CD4-positive, CD25-positive, alpha-beta regulatory T cell (primary cell): Measurements from ENCODE around the gene NME3. TPM values are rescaled to one million over a fixed set of nuclear protein-coding genes. Genes with fewer than 3 reads are reported as not detected.
A peak's percentile ranks its signal among the peaks of the same experiment; 100 is the strongest.

Experiments used
- ATAC-seq, 2 donors: fragments of 150-1000 bp; cut with Tn5 transposase; one replicate each; pipeline ENCODE4 v1.10.0; 2021; ENCODE audit warnings: low read depth in 2 of 2, moderate number of reproducible peaks in 2 of 2, moderate library complexity in 1 of 2
- DNase-seq, 3 donors: peaks; one replicate each; pipeline versions ENCODE4 v3.0.0 to v3.0.0-alpha.2; 2012 to 2022; ENCODE audit warnings: mixed read lengths in 1 of 3
- H3K27ac ChIP-seq: one replicate; pipeline ENCODE4 v1.7.0; 2013; ENCODE audit warnings: mild to moderate bottlenecking, low read length; ENCODE audit not compliant: insufficient read depth, poor library complexity, severe bottlenecking
- H3K27me3 ChIP-seq: one replicate; pipeline ENCODE4 v1.7.0; 2013; ENCODE audit warnings: low read length; ENCODE audit not compliant: control insufficient read depth, insufficient read depth
- H3K36me3 ChIP-seq: one replicate; pipeline ENCODE4 v1.7.0; 2013; ENCODE audit warnings: mild to moderate bottlenecking, low read length, moderate library complexity; ENCODE audit not compliant: control insufficient read depth, insufficient read depth
- H3K4me1 ChIP-seq: 2 replicates; pipeline ENCODE4 v1.7.0; 2013; ENCODE audit warnings: mild to moderate bottlenecking, low read length; ENCODE audit not compliant: insufficient read depth, control insufficient read depth, poor library complexity, severe bottlenecking
- H3K4me3 ChIP-seq: one replicate; pipeline ENCODE4 v1.7.0; 2013; ENCODE audit warnings: low read depth, mild to moderate bottlenecking, low read length, moderate library complexity
- H3K9me3 ChIP-seq, 2 experiments: 1 replicate in 1 of 2; 2 replicates in 1 of 2; pipeline ENCODE4 v1.7.0; 2013; ENCODE audit warnings: low read length in 2 of 2, mild to moderate bottlenecking in 1 of 2, moderate library complexity in 1 of 2; ENCODE audit not compliant: control insufficient read depth in 2 of 2
- H3K27ac Mint-ChIP-seq, 3 donors: one replicate each; pipeline ENCODE4 v1.8.0; 2020 to 2022; ENCODE audit warnings: mild to moderate bottlenecking in 3 of 3, mixed read lengths in 3 of 3, moderate library complexity in 2 of 3
- H3K27me3 Mint-ChIP-seq: one replicate; pipeline ENCODE4 v1.8.0; 2022; ENCODE audit warnings: mild to moderate bottlenecking, mixed read lengths
- H3K36me3 Mint-ChIP-seq: one replicate; pipeline ENCODE4 v1.8.0; 2020; ENCODE audit warnings: mixed read lengths
- H3K4me1 Mint-ChIP-seq, 4 donors: one replicate each; pipeline ENCODE4 v1.8.0; 2020 to 2022; ENCODE audit warnings: mixed read lengths in 4 of 4, mild to moderate bottlenecking in 1 of 4
- H3K4me3 Mint-ChIP-seq, 4 donors: one replicate each; pipeline ENCODE4 v1.8.0; 2020 to 2022; ENCODE audit warnings: mild to moderate bottlenecking in 4 of 4, mixed read lengths in 4 of 4, moderate library complexity in 3 of 4
- H3K9me3 Mint-ChIP-seq, 7 donors: one replicate each; pipeline ENCODE4 v1.8.0; 2020 to 2022; ENCODE audit warnings: mixed read lengths in 7 of 7, mild to moderate bottlenecking in 3 of 7, moderate library complexity in 2 of 7
- polyA plus RNA-seq, 4 donors: library from polyadenylated mRNA; unstranded; fragments of 300-500 nt; fragmentation: Illumina TruSeq; gene quantifications; one replicate each; pipeline ENCODE4 v1.2.3, GENCODE V29; 2021
- total RNA-seq: library from RNA; stranded (reverse); gene quantifications from one replicate; pipeline ENCODE4 v1.2.3, GENCODE V29; 2022

NME3 gene
- total and polyA plus RNA-seq, 5 donors from 2014 or later = 45.1 to 101 (median 74.7) TPM

- Mint-ChIP-seq H3K9me3 (peaks cover 0 to 3% (median 0%) of the 10 kb centered on the region in 7 donors), H3K27ac (peak overlapping the region in 2 of 3 donors; percentile 26 to 53), H3K27me3 (no peaks in the 10 kb centered on the region), H3K4me3 (no peak overlapping the region), H3K36me3 (peaks cover 21% of the 10 kb centered on the region), H3K4me1 (peaks cover 6 to 13% (median 10%) of the 10 kb centered on the region in 4 donors)
- H3K27me3 ChIP-seq = no peaks in the 10 kb centered on the region
- no peaks in the 10 kb centered on the region for H3K9me3 ChIP-seq
- H3K27ac ChIP-seq = no peak overlapping the region
- no peak overlapping the region for H3K4me3 ChIP-seq
- ATAC-seq (no peak), DNase-seq (no peak)
- peaks cover 50% of the 10 kb centered on the region for H3K36me3 ChIP-seq
- peaks cover 4% of the 10 kb centered on the region for H3K4me1 ChIP-seq
Observed at GRCh38 chr16:1727651-1728624, 43.4 kb downstream of the NME3 start.

- H3K9me3 Mint-ChIP-seq = peaks cover 0 to 3% (median 0%) of the 10 kb centered on the region in 7 donors
- peaks cover 9 to 24% (median 16%) of the 10 kb centered on the region in 4 donors for H3K4me1 Mint-ChIP-seq
- peaks cover 21% of the 10 kb centered on the region for H3K36me3 Mint-ChIP-seq
- peaks cover 42% of the 10 kb centered on the region for H3K36me3 ChIP-seq
- H3K27me3 Mint-ChIP-seq = no peaks in the 10 kb centered on the region
- no peak for DNase-seq
- no peak overlapping the region for H3K4me3 ChIP-seq
- no peaks in the 10 kb centered on the region for H3K27me3 ChIP-seq
- no peak for ATAC-seq
- no peaks in the 10 kb centered on the region for H3K9me3 ChIP-seq
- H3K4me1 ChIP-seq = peaks cover 13% of the 10 kb centered on the region
- no peak overlapping the region for H3K4me3 Mint-ChIP-seq
- H3K27ac Mint-ChIP-seq = peak overlapping the region in 2 of 3 donors; percentile 26 to 53
- H3K27ac ChIP-seq = no peak overlapping the region
Observed at GRCh38 chr16:1726661-1727502, 44.5 kb downstream of the NME3 start.

GRCh38 chr16:1724491-1724890 lies 46.9 kb downstream of the NME3 start:
- Mint-ChIP-seq H3K9me3 (peaks cover 0 to 3% (median 0%) of the 10 kb centered on the region in 7 donors), H3K4me1 (peaks cover 13 to 41% (median 25%) of the 10 kb centered on the region in 4 donors), H3K4me3 (no peak overlapping the region), H3K27me3 (no peaks in the 10 kb centered on the region), H3K27ac (no peak overlapping the region), H3K36me3 (peaks cover 21% of the 10 kb centered on the region)
- Histone ChIP-seq H3K4me1 (peaks cover 19% of the 10 kb centered on the region), H3K27me3 (no peaks in the 10 kb centered on the region), H3K9me3 (no peaks in the 10 kb centered on the region), H3K27ac (no peak overlapping the region), H3K4me3 (no peak overlapping the region), H3K36me3 (peaks cover 33% of the 10 kb centered on the region)
- ATAC-seq (no peak), DNase-seq (no peak)

- Histone ChIP-seq H3K36me3 (peaks cover 26% of the 10 kb centered on the region), H3K4me1 (peaks cover 19% of the 10 kb centered on the region), H3K4me3 (no peak overlapping the region), H3K27ac (no peak overlapping the region), H3K27me3 (no peaks in the 10 kb centered on the region), H3K9me3 (no peaks in the 10 kb centered on the region)
- Mint-ChIP-seq H3K36me3 (peaks cover 17% of the 10 kb centered on the region), H3K27me3 (no peaks in the 10 kb centered on the region), H3K4me3 (peak overlapping the region in 3 of 4 donors; percentile 8 to 60 (median 18)), H3K4me1 (peaks cover 13 to 43% (median 29%) of the 10 kb centered on the region in 4 donors), H3K9me3 (peaks cover 0 to 3% (median 0%) of the 10 kb centered on the region in 7 donors), H3K27ac (peak overlapping the region; percentile 61 to 92 (median 65))
- ATAC-seq = no peak
- peak; percentile 22 to 42 (median 35) for DNase-seq
Observed at GRCh38 chr16:1723450-1724147, 47.7 kb downstream of the NME3 start.

- H3K36me3 Mint-ChIP-seq = peaks cover 7% of the 10 kb centered on the region
- no peaks in the 10 kb centered on the region for H3K27me3 ChIP-seq
- H3K27ac Mint-ChIP-seq = peak overlapping the region in 1 of 3 donors; percentile 7
- ATAC-seq (no peak), DNase-seq (no peak)
- no peak overlapping the region for H3K4me3 Mint-ChIP-seq
- peaks cover 12 to 43% (median 27%) of the 10 kb centered on the region in 4 donors for H3K4me1 Mint-ChIP-seq
- no peaks in the 10 kb centered on the region for H3K9me3 Mint-ChIP-seq
- no peak overlapping the region for H3K4me3 ChIP-seq
- peaks cover 9% of the 10 kb centered on the region for H3K36me3 ChIP-seq
- peaks cover 19% of the 10 kb centered on the region for H3K4me1 ChIP-seq
- H3K9me3 ChIP-seq = no peaks in the 10 kb centered on the region
- H3K27ac ChIP-seq = no peak overlapping the region
- H3K27me3 Mint-ChIP-seq = no peaks in the 10 kb centered on the region
Observed at GRCh38 chr16:1721372-1721771, 50.0 kb downstream of the NME3 start.

Other genes starting within 250 kb of the NME3 start
- 25.8 TPM for gene TMEM204, start 237.9 kb downstream of the NME3 start, total RNA-seq
- 10 to 100 TPM; 59.8 to 97.4 (median 69.1) TPM for gene TMEM204, start 237.9 kb downstream of the NME3 start, polyA plus RNA-seq
- gene IFT140, start 159.5 kb downstream of the NME3 start, total RNA-seq = 2.5 TPM
- gene IFT140, start 159.5 kb downstream of the NME3 start, polyA plus RNA-seq = 1 to 10 TPM; 1.1 to 2.0 (median 1.5) TPM
- gene CRAMP1, start 159.2 kb downstream of the NME3 start, total RNA-seq = 30.5 TPM
- 1 to 10 TPM in 2 of 4 donors, under 1 TPM in 2; 0.49 to 1.6 (median 1.1) TPM for gene CRAMP1, start 159.2 kb downstream of the NME3 start, polyA plus RNA-seq
- gene JPT2, start 93.3 kb downstream of the NME3 start, total RNA-seq = 13.7 TPM
- 10 to 100 TPM in 2 of 4 donors, 1 to 10 TPM in 2; 9.7 to 13.9 (median 10.2) TPM for gene JPT2, start 93.3 kb downstream of the NME3 start, polyA plus RNA-seq
- gene MAPK8IP3, start 65.3 kb downstream of the NME3 start, total RNA-seq = 222 TPM
- 1 to 10 TPM in 3 of 4 donors, under 1 TPM in 1; 0.79 to 2.2 (median 1.2) TPM for gene MAPK8IP3, start 65.3 kb downstream of the NME3 start, polyA plus RNA-seq
- 19.0 TPM for gene EME2, start 1.3 kb upstream of the NME3 start, total RNA-seq
- 1 to 10 TPM in 1 of 4 donors, under 1 TPM in 3; 0.57 to 1.1 (median 0.64) TPM for gene EME2, start 1.3 kb upstream of the NME3 start, polyA plus RNA-seq
- gene MRPS34, start 1.6 kb upstream of the NME3 start, total RNA-seq = 46.5 TPM
- 100 to 1,000 TPM; 143 to 176 (median 155) TPM for gene MRPS34, start 1.6 kb upstream of the NME3 start, polyA plus RNA-seq
- 85.2 TPM for gene SPSB3, start 11.0 kb upstream of the NME3 start, total RNA-seq
- gene SPSB3, start 11.0 kb upstream of the NME3 start, polyA plus RNA-seq = 10 to 100 TPM; 61.1 to 72.3 (median 70.8) TPM
- gene NUBP2, start 11.4 kb upstream of the NME3 start, total RNA-seq = 41.6 TPM
- gene NUBP2, start 11.4 kb upstream of the NME3 start, polyA plus RNA-seq = 100 to 1,000 TPM in 1 of 4 donors, 10 to 100 TPM in 3; 88.8 to 104 (median 96.6) TPM
- 0.84 TPM for gene IGFALS, start 22.2 kb upstream of the NME3 start, total RNA-seq
- under 1 TPM in 1 of 4 donors, not detected in 3; 0.24 TPM for gene IGFALS, start 22.2 kb upstream of the NME3 start, polyA plus RNA-seq
- 36.1 TPM for gene HAGH, start 55.3 kb upstream of the NME3 start, total RNA-seq
- gene HAGH, start 55.3 kb upstream of the NME3 start, polyA plus RNA-seq = 10 to 100 TPM; 42.1 to 69.1 (median 48.9) TPM
- 4.5 TPM for gene FAHD1, start 55.7 kb upstream of the NME3 start, total RNA-seq
- gene FAHD1, start 55.7 kb upstream of the NME3 start, polyA plus RNA-seq = 10 to 100 TPM; 16.3 to 25.8 (median 22.4) TPM
- not detected for gene MEIOB, start 100.6 kb upstream of the NME3 start, total RNA-seq
- not detected for gene MEIOB, start 100.6 kb upstream of the NME3 start, polyA plus RNA-seq
- not detected for gene HS3ST6, start 146.9 kb upstream of the NME3 start, total RNA-seq
- not detected for gene HS3ST6, start 146.9 kb upstream of the NME3 start, polyA plus RNA-seq
- 8.3 TPM for gene MSRB1, start 171.7 kb upstream of the NME3 start, total RNA-seq
- 10 to 100 TPM; 25.0 to 50.9 (median 32.8) TPM for gene MSRB1, start 171.7 kb upstream of the NME3 start, polyA plus RNA-seq
- gene RPL3L, start 183.1 kb upstream of the NME3 start, total RNA-seq = not detected
- not detected for gene RPL3L, start 183.1 kb upstream of the NME3 start, polyA plus RNA-seq
- 65.1 TPM for gene NDUFB10, start 188.0 kb upstream of the NME3 start, total RNA-seq
- 100 to 1,000 TPM; 192 to 288 (median 204) TPM for gene NDUFB10, start 188.0 kb upstream of the NME3 start, polyA plus RNA-seq
- 2,223 TPM for gene RPS2, start 193.3 kb upstream of the NME3 start, total RNA-seq
- 1,000 to 10,000 TPM; 4,615 to 6,441 (median 5,598) TPM for gene RPS2, start 193.3 kb upstream of the NME3 start, polyA plus RNA-seq
- not detected for gene RNF151, start 195.3 kb upstream of the NME3 start, total RNA-seq
- not detected for gene RNF151, start 195.3 kb upstream of the NME3 start, polyA plus RNA-seq
- 25.3 TPM for gene TBL3, start 200.5 kb upstream of the NME3 start, total RNA-seq
- 10 to 100 TPM; 48.0 to 60.0 (median 53.9) TPM for gene TBL3, start 200.5 kb upstream of the NME3 start, polyA plus RNA-seq
- gene NOXO1, start 209.9 kb upstream of the NME3 start, total RNA-seq = 0.47 TPM
- under 1 TPM in 2 of 4 donors, not detected in 2; 0.16 to 0.35 TPM for gene NOXO1, start 209.9 kb upstream of the NME3 start, polyA plus RNA-seq
- 18.4 TPM for gene GFER, start 212.7 kb upstream of the NME3 start, total RNA-seq
- 10 to 100 TPM; 30.5 to 45.5 (median 36.5) TPM for gene GFER, start 212.7 kb upstream of the NME3 start, polyA plus RNA-seq
- 3.2 TPM for gene SYNGR3, start 218.4 kb upstream of the NME3 start, total RNA-seq
- gene SYNGR3, start 218.4 kb upstream of the NME3 start, polyA plus RNA-seq = 1 to 10 TPM in 2 of 4 donors, under 1 TPM in 1, not detected in 1; 0.82 to 1.8 (median 1.1) TPM
- 48.2 TPM for gene ZNF598, start 238.3 kb upstream of the NME3 start, total RNA-seq
- gene ZNF598, start 238.3 kb upstream of the NME3 start, polyA plus RNA-seq = 1 to 10 TPM; 1.8 to 3.1 (median 2.9) TPM
- gene NPW, start 248.2 kb upstream of the NME3 start, total RNA-seq = not detected
- gene NPW, start 248.2 kb upstream of the NME3 start, polyA plus RNA-seq = not detected